Cardiac septum (tissue), 1 donor: ENCODE data around the gene CCDC138. TPM values are rescaled to one million over a fixed set of nuclear protein-coding genes. Genes with fewer than 3 reads are reported as not detected.

ENCODE experiments used
- total RNA-seq: library from RNA; stranded (reverse); fragmentation: NEBNext Ultra II Directional; extraction: Animal tissue kit (Norgen Biotek cat#: 25700); gene quantifications from one replicate; pipeline ENCODE4 v1.2.1, GENCODE V29; 2021
- donor health status: DM: no; HTN: no; CAD: no.

Gene CCDC138
- total RNA-seq, 1 donor from 2014 or later, result 1.3 TPM

Other genes starting within 250 kb of the CCDC138 start
- gene RANBP2, start 67.3 kb upstream of the CCDC138 start, total RNA-seq, result 58.6 TPM
- gene EDAR, start 202.4 kb downstream of the CCDC138 start, total RNA-seq, result not detected